Gastrocnemius medialis (tissue), 4 donors: Measurements from ENCODE around the gene ATXN7L2. TPM values are rescaled to one million over a fixed set of nuclear protein-coding genes. Genes with fewer than 3 reads are reported as not detected.

Experiments used
- ATAC-seq, 2 donors: fragments of 150-250 bp; one replicate each; pipeline ENCODE4 v1.9.1; 2016
- DNase-seq, 2 donors: peaks; one replicate each; pipeline ENCODE4 v3.0.0-alpha.2; 2019
- H3K27ac ChIP-seq, 4 donors: fragments of 200-600 bp; sonication (generic); 1 replicate in 1 of 4; 2 replicates in 3 of 4; pipeline ENCODE4 v1.5.1; 2016 to 2018; ENCODE audit warnings: mild to moderate bottlenecking in 2 of 4, moderate library complexity in 1 of 4
- H3K27me3 ChIP-seq, 3 donors: fragments of 200-600 bp; sonication (generic) in 2 of 3; 1 replicate in 1 of 3; 2 replicates in 2 of 3; pipeline versions ENCODE4 v1.5.1 to v1.6.0; 2016 to 2019; ENCODE audit warnings: mild to moderate bottlenecking in 1 of 3, moderate library complexity in 1 of 3
- H3K36me3 ChIP-seq, 2 donors: fragments of 200-600 bp; sonication (generic) in 1 of 2; one replicate each; pipeline ENCODE4 v1.5.1; 2017 to 2018
- H3K4me1 ChIP-seq, 2 donors: fragments of 200-600 bp; sonication (generic) in 1 of 2; one replicate each; pipeline ENCODE4 v1.5.1; 2016 to 2017; ENCODE audit warnings: mild to moderate bottlenecking in 2 of 2
- H3K4me3 ChIP-seq, 4 donors: fragments of 200-600 bp; sonication (generic) in 3 of 4; 1 replicate in 1 of 4; 2 replicates in 3 of 4; pipeline ENCODE4 v1.5.1; 2016 to 2019; ENCODE audit warnings: mild to moderate bottlenecking in 2 of 4
- H3K9me3 ChIP-seq, 3 donors: fragments of 200-600 bp; sonication (generic) in 2 of 3; 1 replicate in 1 of 3; 2 replicates in 2 of 3; pipeline ENCODE4 v1.5.1; 2016 to 2019
- CTCF ChIP-seq, 5 experiments: fragments of 450-650 bp in 3 of 5; fragments of 200-600 bp in 2 of 5; sonication (generic) in 2 of 5; IDR thresholded peaks in 4 of 5; conservative IDR thresholded peaks in 1 of 5; 1 replicate in 4 of 5; 2 replicates in 1 of 5; pipeline ENCODE4 v1.5.1; 2016 to 2019; ENCODE audit warnings: antibody characterized with exemption in 5 of 5, mild to moderate bottlenecking in 3 of 5, moderate library complexity in 3 of 5
- POLR2A ChIP-seq, 2 donors: fragments of 450-650 bp; IDR thresholded peaks; one replicate each; pipeline ENCODE4 v1.6.1; 2017; ENCODE audit warnings: antibody characterized with exemption in 2 of 2, mild to moderate bottlenecking in 2 of 2, moderate library complexity in 2 of 2
- in situ Hi-C, 4 donors: fragments of 200-750 bp; cut with MboI; loops; one replicate each; pipeline versions ENCODE4 v1.15.0 to v1.8.0; 2017; ENCODE audit warnings: low sequenced_read_pairs in 4 of 4
- intact Hi-C: fragments of 100-400 bp; cut with DNase I; formaldehyde crosslinking; loops from one replicate; pipeline ENCODE4 v1.15.1; 2023; ENCODE audit warnings: low total_unique reads
- total RNA-seq, 4 donors: library from RNA; depleted of rRNA; stranded (reverse); fragments of >200 nt; gene quantifications; one replicate each; pipeline versions ENCODE4 v1.1.0 to v1.2.3, GENCODE V29; 2016

The ATXN7L2 gene
- total RNA-seq, 4 donors from 2014 or later, result 2.1 to 12.1 (median 6.5) TPM

- Histone ChIP-seq H3K9me3 (no peaks in the 10 kb centered on the region), H3K27ac (peak within 1 kb of the TSS; percentile 86 to 89 (median 87)), H3K36me3 (no peaks in the 10 kb centered on the region), H3K27me3 (no peaks in the 10 kb centered on the region), H3K4me1 (peaks cover 11 to 39% of the 10 kb centered on the region in 2 donors), H3K4me3 (peak within 1 kb of the TSS; percentile 56 to 88 (median 70))
- ATAC-seq, result peak; percentile 80 to 83
- in situ Hi-C loops, result no loop called here
- no peak for TF ChIP-seq CTCF (IDR thresholded peaks at IDR 0.05 in 4 of 5, conservative IDR thresholded peaks at IDR 0.05 in 1 of 5)
- peak; percentile 10 to 36 for TF ChIP-seq POLR2A (IDR thresholded peaks at IDR 0.05)
- peak in 1 of 2 donors; percentile 54 for DNase-seq
- intact Hi-C loops, result loop anchor here (2.0 kb wide), 1 partner anchor 25 kb away; no protein-coding TSS in a partner anchor
These were observed 25.8 kb downstream of the ATXN7L2 start, which contains the start of gene AMIGO1 for GRCh38 chr1:109509176-109510134. Gene AMIGO1 (minus strand): TSS chr1:109509727. CDS start chr1:109508912, 815 bp downstream.

- ATAC-seq, result no peak
- no peak for TF ChIP-seq POLR2A (IDR thresholded peaks at IDR 0.05)
- no peak for TF ChIP-seq CTCF (IDR thresholded peaks at IDR 0.05 in 4 of 5, conservative IDR thresholded peaks at IDR 0.05 in 1 of 5)
- H3K9me3 ChIP-seq, result no peaks in the 10 kb centered on the region
- H3K4me3 ChIP-seq, result no peak overlapping the region
- H3K27ac ChIP-seq, result no peak overlapping the region
- peaks cover 11 to 14% of the 10 kb centered on the region in 2 donors for H3K4me1 ChIP-seq
- DNase-seq, result no peak
- in situ Hi-C loops, result no loop called here
- no peaks in the 10 kb centered on the region for H3K36me3 ChIP-seq
- intact Hi-C loops, result no loop called here
- H3K27me3 ChIP-seq, result no peaks in the 10 kb centered on the region
These were observed 29.5 kb downstream of the ATXN7L2 start for GRCh38 chr1:109513110-109513710.

GRCh38 chr1:109514846-109515245, 31.1 kb downstream of the ATXN7L2 start:
- H3K4me1 ChIP-seq, result peaks cover 4 to 7% of the 10 kb centered on the region in 2 donors
- no peak for TF ChIP-seq CTCF (IDR thresholded peaks at IDR 0.05 in 4 of 5, conservative IDR thresholded peaks at IDR 0.05 in 1 of 5)
- intact Hi-C loops (no loop called here), in situ Hi-C loops (no loop called here)
- H3K4me3 ChIP-seq, result no peak overlapping the region
- no peaks in the 10 kb centered on the region for H3K27me3 ChIP-seq
- no peak for DNase-seq
- ATAC-seq, result no peak
- H3K27ac ChIP-seq, result no peak overlapping the region
- H3K36me3 ChIP-seq, result no peaks in the 10 kb centered on the region
- H3K9me3 ChIP-seq, result no peaks in the 10 kb centered on the region

- Histone ChIP-seq H3K4me1 (no peaks in the 10 kb centered on the region), H3K36me3 (no peaks in the 10 kb centered on the region), H3K27me3 (no peaks in the 10 kb centered on the region), H3K9me3 (no peaks in the 10 kb centered on the region), H3K4me3 (no peak overlapping the region), H3K27ac (no peak overlapping the region)
- DNase-seq, result no peak
- intact Hi-C loops, result no loop called here
- no peak for ATAC-seq
- TF ChIP-seq POLR2A (IDR thresholded peaks at IDR 0.05) (no peak), CTCF (IDR thresholded peaks at IDR 0.05 in 4 of 5, conservative IDR thresholded peaks at IDR 0.05 in 1 of 5) (no peak)
- in situ Hi-C loops, result no loop called here
These were observed 33.2 kb downstream of the ATXN7L2 start for GRCh38 chr1:109516872-109517271.
